Esophagus muscularis mucosa (tissue), 3 donors: Measurements from ENCODE around the gene DPP9.

Experiments
- POLR2A ChIP-seq: fragments of 450-650 bp; IDR thresholded peaks from one replicate; pipeline ENCODE4 v1.6.1; 2017; ENCODE audit warnings: antibody characterized with exemption, moderate library complexity, mild to moderate bottlenecking, low read depth
- POLR2AphosphoS5 ChIP-seq, 2 donors: sonication (generic); formaldehyde crosslinking; IDR thresholded peaks; one replicate each; pipeline ENCODE4 v1.6.1; 2017; ENCODE audit warnings: antibody characterized with exemption in 2 of 2
- TF ChIP-seq, protein P1 (sequence below), 3 experiments: fragments of 200-600 bp in 2 of 3; fragments of 450-650 bp in 1 of 3; sonication (generic) in 2 of 3; IDR thresholded peaks; one replicate each; pipeline ENCODE4 v1.5.1; 2017 to 2019; ENCODE audit warnings: antibody characterized with exemption in 3 of 3, mild to moderate bottlenecking in 2 of 3, moderate library complexity in 1 of 3

DNA sequence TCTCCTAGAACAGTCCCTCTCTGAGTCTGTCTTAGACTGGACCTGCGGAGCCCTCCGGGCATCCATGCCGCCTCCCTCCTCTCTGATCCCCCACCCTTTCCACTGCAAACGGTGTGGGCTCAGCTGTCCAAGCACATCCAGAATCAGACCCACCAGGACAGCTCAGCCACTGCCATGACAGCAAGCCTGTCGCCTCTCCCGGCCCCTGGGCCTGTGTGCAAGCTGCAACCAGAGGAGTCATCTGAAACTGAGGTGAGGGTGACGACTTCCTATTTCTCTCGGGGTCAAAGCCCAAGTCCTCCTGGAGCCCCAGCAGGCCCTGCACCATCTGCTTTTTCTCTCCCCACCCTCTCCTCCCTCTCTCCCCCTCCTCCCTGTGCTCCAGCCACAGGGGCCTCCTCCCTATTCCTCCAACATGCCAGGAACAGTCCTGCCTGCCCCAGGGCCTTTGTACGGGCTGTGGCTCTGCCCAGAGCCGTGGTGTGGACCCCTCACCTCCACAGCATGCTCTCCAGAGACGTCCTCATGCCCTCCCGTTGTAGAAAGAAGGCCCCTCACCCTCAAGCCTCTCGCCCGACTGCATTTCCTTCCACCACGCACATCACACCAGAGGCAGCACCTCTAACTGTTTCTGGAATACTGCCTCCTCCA is 30.0 kb downstream of the DPP9 start:
- no peak for TF ChIP-seq POLR2A
- TF ChIP-seq POLR2AphosphoS5 (IDR thresholded peaks at IDR 0.05) = no peak
- TF ChIP-seq, protein P1, sequence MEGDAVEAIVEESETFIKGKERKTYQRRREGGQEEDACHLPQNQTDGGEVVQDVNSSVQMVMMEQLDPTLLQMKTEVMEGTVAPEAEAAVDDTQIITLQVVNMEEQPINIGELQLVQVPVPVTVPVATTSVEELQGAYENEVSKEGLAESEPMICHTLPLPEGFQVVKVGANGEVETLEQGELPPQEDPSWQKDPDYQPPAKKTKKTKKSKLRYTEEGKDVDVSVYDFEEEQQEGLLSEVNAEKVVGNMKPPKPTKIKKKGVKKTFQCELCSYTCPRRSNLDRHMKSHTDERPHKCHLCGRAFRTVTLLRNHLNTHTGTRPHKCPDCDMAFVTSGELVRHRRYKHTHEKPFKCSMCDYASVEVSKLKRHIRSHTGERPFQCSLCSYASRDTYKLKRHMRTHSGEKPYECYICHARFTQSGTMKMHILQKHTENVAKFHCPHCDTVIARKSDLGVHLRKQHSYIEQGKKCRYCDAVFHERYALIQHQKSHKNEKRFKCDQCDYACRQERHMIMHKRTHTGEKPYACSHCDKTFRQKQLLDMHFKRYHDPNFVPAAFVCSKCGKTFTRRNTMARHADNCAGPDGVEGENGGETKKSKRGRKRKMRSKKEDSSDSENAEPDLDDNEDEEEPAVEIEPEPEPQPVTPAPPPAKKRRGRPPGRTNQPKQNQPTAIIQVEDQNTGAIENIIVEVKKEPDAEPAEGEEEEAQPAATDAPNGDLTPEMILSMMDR (IDR thresholded peaks at IDR 0.05) = no peak
